Osteoblast (primary cell): ENCODE measurements around the gene HSPBAP1. TPM values are rescaled to one million over a fixed set of nuclear protein-coding genes. Genes with fewer than 3 reads are reported as not detected.
"Not testable (repeated sequence)": the region's sequence is repeated elsewhere in the genome, so short reads cannot be mapped to it uniquely, and the experiment has no call there.

Source experiments
- DNase-seq: peaks from one replicate; pipeline ENCODE4 v3.0.0; 2011; ENCODE audit warnings: low spot score, mixed read lengths; ENCODE audit not compliant: insufficient read length; ENCODE audit errors: missing footprints
- H2AFZ ChIP-seq: 2 replicates; pipeline ENCODE4 v1.6.0; 2011; ENCODE audit warnings: mild to moderate bottlenecking, low read length
- H3K27ac ChIP-seq: 2 replicates; pipeline ENCODE4 v1.5.1; 2011; ENCODE audit warnings: mild to moderate bottlenecking, low read depth, low read length, moderate library complexity
- H3K27me3 ChIP-seq: 2 replicates; pipeline ENCODE4 v1.6.0; 2012; ENCODE audit warnings: mild to moderate bottlenecking, control low read depth, inconsistent platforms, low read length, moderate library complexity; ENCODE audit not compliant: insufficient read depth
- H3K36me3 ChIP-seq: 2 replicates; pipeline ENCODE4 v1.5.1; 2011; ENCODE audit warnings: mild to moderate bottlenecking, low read length, control low read depth, moderate library complexity; ENCODE audit not compliant: insufficient read depth
- H3K4me1 ChIP-seq: 2 replicates; pipeline ENCODE4 v1.5.1; 2011; ENCODE audit warnings: mild to moderate bottlenecking, low read length, control low read depth, moderate library complexity; ENCODE audit not compliant: insufficient read depth
- H3K4me2 ChIP-seq: 2 replicates; pipeline ENCODE4 v1.6.0; 2011; ENCODE audit warnings: mild to moderate bottlenecking, low read length; ENCODE audit not compliant: insufficient read depth
- H3K4me3 ChIP-seq: fragments of 200-600 bp; sonication (generic); 3 replicates; pipeline ENCODE4 v1.5.1; 2012; ENCODE audit warnings: mild to moderate bottlenecking, low read length, inconsistent platforms; ENCODE audit not compliant: insufficient read depth
- H3K79me2 ChIP-seq: 2 replicates; pipeline ENCODE4 v1.6.0; 2012; ENCODE audit warnings: mild to moderate bottlenecking, low read length, control low read depth, inconsistent platforms; ENCODE audit not compliant: insufficient read depth
- H3K9me3 ChIP-seq: 2 replicates; pipeline ENCODE4 v1.5.1; 2011; ENCODE audit warnings: low read depth, low read length, control low read depth
- H4K20me1 ChIP-seq: 2 replicates; pipeline ENCODE4 v1.6.0; 2012; ENCODE audit warnings: mild to moderate bottlenecking, low read length, control low read depth; ENCODE audit not compliant: insufficient read depth
- total RNA-seq: library from RNA; depleted of rRNA; stranded (reverse); fragments of >200 nt; gene quantifications from 2 replicates; pipeline ENCODE4 v1.2.3, GENCODE V29; 2012
- TF ChIP-seq, protein P1 (sequence below): IDR thresholded peaks from 2 replicates; pipeline ENCODE4 v1.5.1; 2011; ENCODE audit warnings: mild to moderate bottlenecking, low read depth, low read length, moderate library complexity; ENCODE audit errors: extremely low read depth

Gene HSPBAP1
- total RNA-seq, 1 donor: 13.8 TPM

GRCh38 chr3:122742234-122742633 lies 51.4 kb downstream of the HSPBAP1 start:
- H3K4me3 ChIP-seq: no peak overlapping the region
- no peaks in the 10 kb centered on the region for H3K79me2 ChIP-seq
- peaks cover 4% of the 10 kb centered on the region for H3K36me3 ChIP-seq
- no peaks in the 10 kb centered on the region for H3K27me3 ChIP-seq
- H3K9me3 ChIP-seq: no peaks in the 10 kb centered on the region
- no peak overlapping the region for H2AFZ ChIP-seq
- H3K27ac ChIP-seq: no peak overlapping the region
- peaks cover 7% of the 10 kb centered on the region for H3K4me1 ChIP-seq
- no peaks in the 10 kb centered on the region for H4K20me1 ChIP-seq
- TF ChIP-seq, protein P1, sequence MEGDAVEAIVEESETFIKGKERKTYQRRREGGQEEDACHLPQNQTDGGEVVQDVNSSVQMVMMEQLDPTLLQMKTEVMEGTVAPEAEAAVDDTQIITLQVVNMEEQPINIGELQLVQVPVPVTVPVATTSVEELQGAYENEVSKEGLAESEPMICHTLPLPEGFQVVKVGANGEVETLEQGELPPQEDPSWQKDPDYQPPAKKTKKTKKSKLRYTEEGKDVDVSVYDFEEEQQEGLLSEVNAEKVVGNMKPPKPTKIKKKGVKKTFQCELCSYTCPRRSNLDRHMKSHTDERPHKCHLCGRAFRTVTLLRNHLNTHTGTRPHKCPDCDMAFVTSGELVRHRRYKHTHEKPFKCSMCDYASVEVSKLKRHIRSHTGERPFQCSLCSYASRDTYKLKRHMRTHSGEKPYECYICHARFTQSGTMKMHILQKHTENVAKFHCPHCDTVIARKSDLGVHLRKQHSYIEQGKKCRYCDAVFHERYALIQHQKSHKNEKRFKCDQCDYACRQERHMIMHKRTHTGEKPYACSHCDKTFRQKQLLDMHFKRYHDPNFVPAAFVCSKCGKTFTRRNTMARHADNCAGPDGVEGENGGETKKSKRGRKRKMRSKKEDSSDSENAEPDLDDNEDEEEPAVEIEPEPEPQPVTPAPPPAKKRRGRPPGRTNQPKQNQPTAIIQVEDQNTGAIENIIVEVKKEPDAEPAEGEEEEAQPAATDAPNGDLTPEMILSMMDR: no peak
- no peak overlapping the region for H3K4me2 ChIP-seq
- no peak for DNase-seq

GRCh38 chr3:122739172-122739571 lies 54.5 kb downstream of the HSPBAP1 start:
- no peak for DNase-seq
- Histone ChIP-seq H3K9me3 (no peaks in the 10 kb centered on the region), H4K20me1 (no peaks in the 10 kb centered on the region), H3K36me3 (peaks cover 4% of the 10 kb centered on the region), H3K27ac (no peak overlapping the region), H3K4me2 (no peak overlapping the region), H3K4me1 (no peaks in the 10 kb centered on the region), H2AFZ (no peak overlapping the region), H3K79me2 (no peaks in the 10 kb centered on the region), H3K27me3 (no peaks in the 10 kb centered on the region), H3K4me3 (no peak overlapping the region)
- TF ChIP-seq, protein P1: no peak

DNA sequence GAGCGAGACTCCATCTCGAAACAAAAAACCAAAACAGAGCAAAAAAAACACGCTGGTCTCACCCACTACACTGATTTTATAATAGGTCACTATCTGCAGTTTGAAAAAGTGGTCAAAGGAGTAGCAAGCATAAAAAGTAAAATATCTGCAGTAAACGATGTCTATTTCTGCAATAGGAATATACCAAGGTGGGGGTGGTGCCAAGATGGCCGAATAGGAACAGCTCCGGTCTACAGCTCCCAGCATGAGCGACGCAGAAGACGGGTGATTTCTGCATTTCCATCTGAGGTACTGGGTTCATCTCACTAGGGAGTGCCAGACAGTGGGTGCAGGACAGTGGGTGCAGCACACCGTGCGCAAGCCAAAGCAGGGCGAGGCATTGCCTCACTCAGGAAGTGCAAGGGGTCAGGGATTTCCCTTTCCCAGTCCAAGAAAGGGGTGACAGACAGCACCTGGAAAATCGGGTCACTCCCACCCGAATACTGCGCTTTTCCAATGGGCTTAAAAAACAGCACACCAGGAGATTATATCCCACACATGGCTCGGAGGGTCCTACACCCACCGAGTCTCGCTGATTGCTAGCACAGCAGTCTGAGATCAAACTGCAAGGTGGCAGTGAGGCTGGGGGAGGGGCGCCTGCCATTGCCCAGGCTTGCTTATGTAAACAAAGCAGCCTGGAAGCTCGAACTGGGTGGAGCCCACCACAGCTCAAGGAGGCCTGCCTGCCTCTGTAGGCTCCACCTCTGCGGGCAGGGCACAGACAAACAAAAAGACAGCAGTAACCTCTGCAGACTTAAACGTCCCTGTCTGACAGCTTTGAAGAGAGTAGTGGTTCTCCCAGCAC lies 60.7 kb downstream of the HSPBAP1 start:
- H3K27ac ChIP-seq, H3K27me3 ChIP-seq, H3K4me2 ChIP-seq, DNase-seq, H3K36me3 ChIP-seq, H3K79me2 ChIP-seq, H3K4me3 ChIP-seq, H3K4me1 ChIP-seq, H3K9me3 ChIP-seq, H2AFZ ChIP-seq, H4K20me1 ChIP-seq: not testable (repeated sequence)

GRCh38 chr3:122730240-122730639 lies 63.4 kb downstream of the HSPBAP1 start:
- H3K27me3 ChIP-seq: no peaks in the 10 kb centered on the region
- no peaks in the 10 kb centered on the region for H3K79me2 ChIP-seq

More at GRCh38 chr3:122730240-122730639, 63.4 kb downstream of the HSPBAP1 start:
- no peak overlapping the region for H3K4me2 ChIP-seq
- no peak overlapping the region for H2AFZ ChIP-seq
- no peak overlapping the region for H3K27ac ChIP-seq
- no peak for DNase-seq
- TF ChIP-seq, protein P1: no peak
- no peaks in the 10 kb centered on the region for H4K20me1 ChIP-seq
- no peak overlapping the region for H3K4me3 ChIP-seq
- H3K36me3 ChIP-seq: no peaks in the 10 kb centered on the region
- no peaks in the 10 kb centered on the region for H3K4me1 ChIP-seq
- no peaks in the 10 kb centered on the region for H3K9me3 ChIP-seq
